HG02588 (cell line): ENCODE results near the gene FGF23.
"Not testable (repeated sequence)": the region's sequence is repeated elsewhere in the genome, so short reads cannot be mapped to it uniquely, and the experiment has no call there.

Source experiments
- ATAC-seq: cut with Tn5 transposase; IDR thresholded peaks from one replicate; pipeline ENCODE4 v1.9.1; 2021; ENCODE audit warnings: mild to moderate bottlenecking, moderate library complexity; ENCODE audit not compliant: unreplicated experiment

FGF23 gene

GRCh38 chr12:4379405-4379804 lies at the start of gene FGF23:
FGF23 (minus strand) TSS chr12:4379712; CDS start chr12:4379582, 130 bp downstream.
- ATAC-seq: no peak

- no peak for ATAC-seq
Observed at GRCh38 chr12:4424422-4424821, 44.9 kb upstream of the FGF23 start.

GRCh38 chr12:4423528-4424195 lies 44.1 kb upstream of the FGF23 start:
- ATAC-seq: no peak

GRCh38 chr12:4422985-4423384 lies 43.5 kb upstream of the FGF23 start:
- ATAC-seq: no peak

GRCh38 chr12:4421590-4422031 lies 42.1 kb upstream of the FGF23 start:
- ATAC-seq: no peak

GRCh38 chr12:4420138-4420670 lies 40.7 kb upstream of the FGF23 start:
- ATAC-seq: no peak

GRCh38 chr12:4418913-4419312 lies 39.4 kb upstream of the FGF23 start:
- no peak for ATAC-seq

GRCh38 chr12:4417936-4418335 lies 38.4 kb upstream of the FGF23 start:
- no peak for ATAC-seq

GRCh38 chr12:4417455-4417854 lies 37.9 kb upstream of the FGF23 start:
- ATAC-seq: no peak

GRCh38 chr12:4416276-4416675 lies 36.8 kb upstream of the FGF23 start:
- no peak for ATAC-seq

GRCh38 chr12:4412465-4412864 lies 33.0 kb upstream of the FGF23 start:
- no peak for ATAC-seq

GRCh38 chr12:4412056-4412455 lies 32.5 kb upstream of the FGF23 start:
- no peak for ATAC-seq

- no peak for ATAC-seq
Observed at GRCh38 chr12:4407136-4407535, 27.6 kb upstream of the FGF23 start.

GRCh38 chr12:4404877-4405637 lies 25.5 kb upstream of the FGF23 start:
- ATAC-seq: not testable (repeated sequence)

- no peak for ATAC-seq
Observed at GRCh38 chr12:4402996-4403395, 23.5 kb upstream of the FGF23 start.

- no peak for ATAC-seq
Observed at GRCh38 chr12:4401117-4401516, 21.6 kb upstream of the FGF23 start.

- no peak for ATAC-seq
Observed at GRCh38 chr12:4395818-4396217, 16.3 kb upstream of the FGF23 start.

GRCh38 chr12:4393211-4393610 lies 13.7 kb upstream of the FGF23 start:
- no peak for ATAC-seq

GRCh38 chr12:4392223-4392742 lies 12.8 kb upstream of the FGF23 start:
- no peak for ATAC-seq

GRCh38 chr12:4388662-4389061 lies 9.2 kb upstream of the FGF23 start:
- no peak for ATAC-seq

- ATAC-seq: no peak
Observed at GRCh38 chr12:4388032-4388431, 8.5 kb upstream of the FGF23 start.

GRCh38 chr12:4387607-4388006 lies 8.1 kb upstream of the FGF23 start:
- no peak for ATAC-seq
